Nephron (organoid): ENCODE measurements around the gene FAM47C.
"Not testable (repeated sequence)": the region's sequence is repeated elsewhere in the genome, so short reads cannot be mapped to it uniquely, and the experiment has no call there.

Experiments
- H3K27ac Mint-ChIP-seq, 3 experiments: 2 replicates each; pipeline ENCODE4 v1.8.0; 2020; ENCODE audit warnings: mixed read lengths in 3 of 3, mild to moderate bottlenecking in 2 of 3, moderate library complexity in 1 of 3
- H3K27me3 Mint-ChIP-seq: 2 replicates; pipeline ENCODE4 v1.8.0; 2021; ENCODE audit warnings: low read depth, mild to moderate bottlenecking, moderate library complexity, mixed read lengths
- H3K36me3 Mint-ChIP-seq: 2 replicates; pipeline ENCODE4 v1.8.0; 2020; ENCODE audit warnings: low read depth, mixed read lengths
- H3K4me1 Mint-ChIP-seq: 2 replicates; pipeline ENCODE4 v1.8.0; 2020; ENCODE audit warnings: mixed read lengths
- H3K4me3 Mint-ChIP-seq, 3 experiments: 2 replicates each; pipeline ENCODE4 v1.8.0; 2020; ENCODE audit warnings: mild to moderate bottlenecking in 3 of 3, mixed read lengths in 3 of 3, moderate library complexity in 2 of 3
- H3K9me3 Mint-ChIP-seq: 2 replicates; pipeline ENCODE4 v1.8.0; 2020; ENCODE audit warnings: mixed read lengths
- TF ChIP-seq, protein P1 (sequence below), 3 experiments: fragments of 200-600 bp; sonication (generic); IDR thresholded peaks; one replicate each; pipeline ENCODE4 v1.5.0; 2021; ENCODE audit warnings: antibody characterized with exemption in 3 of 3; ENCODE audit not compliant: unreplicated experiment in 3 of 3

FAM47C gene

DNA sequence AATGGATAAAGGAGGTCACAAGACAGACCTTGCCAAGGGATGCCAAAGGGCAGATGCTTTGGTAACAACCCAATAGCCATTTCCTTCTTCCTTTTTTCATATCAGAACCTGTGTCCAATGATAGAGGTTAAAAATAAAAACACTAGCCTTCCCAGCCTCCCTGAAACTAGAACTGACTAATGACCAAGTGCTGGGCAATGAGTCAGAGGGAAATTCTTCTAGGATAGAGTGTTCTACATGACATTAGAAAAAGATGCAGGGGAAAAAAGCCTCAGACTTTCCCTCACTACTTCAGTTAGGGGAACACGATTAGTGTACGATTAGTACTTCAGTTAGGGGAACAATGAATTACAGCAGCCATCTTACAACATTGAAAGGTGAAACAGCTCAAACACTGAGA is 29.3 kb upstream of the FAM47C start:
- Mint-ChIP-seq H3K4me3 (no peak overlapping the region), H3K9me3 (peaks cover 7% of the 10 kb centered on the region), H3K27me3 (peaks cover 11% of the 10 kb centered on the region), H3K4me1 (no peaks in the 10 kb centered on the region), H3K27ac (no peak overlapping the region), H3K36me3 (no peaks in the 10 kb centered on the region)
- TF ChIP-seq, protein P1, sequence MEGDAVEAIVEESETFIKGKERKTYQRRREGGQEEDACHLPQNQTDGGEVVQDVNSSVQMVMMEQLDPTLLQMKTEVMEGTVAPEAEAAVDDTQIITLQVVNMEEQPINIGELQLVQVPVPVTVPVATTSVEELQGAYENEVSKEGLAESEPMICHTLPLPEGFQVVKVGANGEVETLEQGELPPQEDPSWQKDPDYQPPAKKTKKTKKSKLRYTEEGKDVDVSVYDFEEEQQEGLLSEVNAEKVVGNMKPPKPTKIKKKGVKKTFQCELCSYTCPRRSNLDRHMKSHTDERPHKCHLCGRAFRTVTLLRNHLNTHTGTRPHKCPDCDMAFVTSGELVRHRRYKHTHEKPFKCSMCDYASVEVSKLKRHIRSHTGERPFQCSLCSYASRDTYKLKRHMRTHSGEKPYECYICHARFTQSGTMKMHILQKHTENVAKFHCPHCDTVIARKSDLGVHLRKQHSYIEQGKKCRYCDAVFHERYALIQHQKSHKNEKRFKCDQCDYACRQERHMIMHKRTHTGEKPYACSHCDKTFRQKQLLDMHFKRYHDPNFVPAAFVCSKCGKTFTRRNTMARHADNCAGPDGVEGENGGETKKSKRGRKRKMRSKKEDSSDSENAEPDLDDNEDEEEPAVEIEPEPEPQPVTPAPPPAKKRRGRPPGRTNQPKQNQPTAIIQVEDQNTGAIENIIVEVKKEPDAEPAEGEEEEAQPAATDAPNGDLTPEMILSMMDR (IDR thresholded peaks at IDR 0.05; ENCODE audit: unreplicated experiment in 3 of 3), result no peak

DNA sequence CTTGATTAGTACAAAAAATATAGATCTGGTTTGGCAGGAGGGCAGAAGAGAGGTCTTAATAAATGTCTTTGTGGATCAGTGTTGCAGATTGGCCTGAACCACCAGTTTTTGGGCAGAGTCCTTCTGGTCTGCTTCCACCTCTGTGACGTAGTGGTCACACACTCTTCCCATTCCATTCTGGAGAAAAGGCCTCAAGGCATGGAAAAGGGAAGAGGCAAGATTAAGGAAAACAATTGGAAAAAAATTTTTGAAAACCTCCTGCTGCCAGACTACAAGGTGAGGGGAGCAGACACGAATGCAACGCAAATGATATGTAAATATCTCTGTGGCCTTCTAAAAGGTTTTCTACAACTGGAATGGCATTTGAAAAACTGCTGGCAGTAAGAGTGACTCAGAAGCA is 24.3 kb upstream of the FAM47C start:
- TF ChIP-seq, protein P1 (IDR thresholded peaks at IDR 0.05; ENCODE audit: unreplicated experiment in 3 of 3), result no peak
- Mint-ChIP-seq H3K9me3 (peaks cover 13% of the 10 kb centered on the region), H3K36me3 (no peaks in the 10 kb centered on the region), H3K4me1 (peaks cover 5% of the 10 kb centered on the region), H3K4me3 (no peak overlapping the region), H3K27ac (no peak overlapping the region), H3K27me3 (peaks cover 32% of the 10 kb centered on the region)

DNA sequence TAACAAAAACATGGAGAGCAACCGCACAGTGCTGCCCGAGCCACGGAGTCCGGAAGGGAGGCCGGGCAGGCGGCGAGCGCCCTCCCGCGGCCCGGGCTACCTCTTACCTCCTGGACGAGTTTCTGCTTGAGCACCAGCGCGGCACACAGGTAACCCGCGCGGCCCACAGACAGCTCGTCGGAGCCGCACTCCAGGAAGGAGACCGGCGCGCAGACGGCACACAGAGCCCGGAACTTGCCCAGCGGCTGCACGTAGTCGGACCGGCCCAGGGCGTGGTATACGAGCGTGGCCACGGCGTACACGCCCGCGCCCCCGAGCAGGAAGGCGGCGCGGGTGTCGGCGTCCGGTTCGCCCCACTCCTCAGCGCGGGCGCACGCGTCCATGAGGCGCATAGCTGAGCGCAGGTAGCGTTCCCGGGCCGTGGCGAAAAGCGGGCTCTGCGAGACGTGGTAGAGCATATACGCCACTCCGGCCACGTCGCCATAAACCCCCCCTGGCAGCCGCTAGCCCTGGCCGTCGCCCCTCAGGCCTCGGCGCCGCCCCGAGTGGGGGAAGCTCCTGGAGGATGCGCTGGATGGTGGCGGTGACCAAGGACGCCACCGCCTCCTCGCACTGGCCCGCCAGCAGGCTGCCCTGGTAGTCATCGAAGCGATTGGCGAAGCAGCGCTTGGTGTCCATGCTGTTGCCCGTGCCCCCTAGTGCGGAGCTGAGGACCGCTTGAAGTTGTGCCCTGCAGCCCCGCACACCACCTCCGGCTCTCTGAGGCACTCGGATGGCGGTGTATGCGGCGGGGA is 22.6 kb upstream of the FAM47C start:
- H3K4me3 Mint-ChIP-seq, result peak overlapping the region; percentile 74 to 86 (median 85)
- not testable (repeated sequence) for H3K36me3 Mint-ChIP-seq, H3K27ac Mint-ChIP-seq, H3K4me1 Mint-ChIP-seq
- peaks cover 16% of the 10 kb centered on the region for H3K9me3 Mint-ChIP-seq
- H3K27me3 Mint-ChIP-seq, result peaks cover 42% of the 10 kb centered on the region

DNA sequence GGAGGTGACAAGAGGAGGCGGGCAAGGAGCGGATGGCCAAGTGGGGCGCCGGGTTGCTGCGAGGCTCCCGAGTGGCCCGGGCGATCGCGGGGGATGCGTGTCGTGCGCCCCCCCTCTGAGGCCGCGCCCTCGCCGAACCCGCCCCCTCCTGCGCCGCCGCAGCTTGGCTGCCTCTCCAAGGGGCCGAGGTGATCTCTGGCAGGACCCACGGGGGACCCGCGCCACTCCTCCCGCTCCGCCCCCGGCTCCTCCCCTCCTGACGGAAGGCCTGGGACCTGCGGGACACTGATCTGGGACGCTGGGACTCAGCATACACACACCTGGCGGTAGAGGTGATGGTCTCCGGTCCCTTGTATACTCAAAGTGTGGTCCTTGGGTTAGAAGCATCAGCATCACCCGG is 21.9 kb upstream of the FAM47C start:
- Mint-ChIP-seq H3K9me3 (peaks cover 16% of the 10 kb centered on the region), H3K4me1 (peaks cover 5% of the 10 kb centered on the region), H3K27ac (no peak overlapping the region), H3K4me3 (peak overlapping the region; percentile 37 to 71 (median 57)), H3K36me3 (no peaks in the 10 kb centered on the region), H3K27me3 (peaks cover 42% of the 10 kb centered on the region)
- TF ChIP-seq, protein P1 (IDR thresholded peaks at IDR 0.05; ENCODE audit: unreplicated experiment in 3 of 3), result no peak

DNA sequence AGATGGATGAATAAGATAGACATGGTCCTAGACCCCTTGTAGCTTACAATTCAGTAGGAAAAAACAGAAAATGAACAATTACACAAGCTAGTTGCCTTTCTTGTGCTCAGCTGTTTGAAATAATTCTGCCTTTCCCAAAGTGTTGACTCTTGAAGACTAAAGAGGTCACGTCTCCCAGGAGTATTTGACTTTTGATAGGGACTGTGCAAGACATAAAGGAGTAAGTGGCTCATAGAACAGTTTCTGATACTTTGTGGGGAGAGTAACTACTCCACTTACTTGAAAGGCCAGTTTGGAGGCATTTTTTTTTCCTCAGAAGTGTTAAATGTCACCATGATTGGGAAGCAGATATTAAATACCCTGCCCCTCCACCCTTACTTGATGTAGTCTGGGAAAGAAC is 21.0 kb upstream of the FAM47C start:
- H3K9me3 Mint-ChIP-seq, result peaks cover 16% of the 10 kb centered on the region
- peaks cover 42% of the 10 kb centered on the region for H3K27me3 Mint-ChIP-seq
- not testable (repeated sequence) for H3K36me3 Mint-ChIP-seq, H3K4me1 Mint-ChIP-seq, H3K27ac Mint-ChIP-seq
- H3K4me3 Mint-ChIP-seq, result peak overlapping the region in 1 of 3 experiments; percentile 42

DNA sequence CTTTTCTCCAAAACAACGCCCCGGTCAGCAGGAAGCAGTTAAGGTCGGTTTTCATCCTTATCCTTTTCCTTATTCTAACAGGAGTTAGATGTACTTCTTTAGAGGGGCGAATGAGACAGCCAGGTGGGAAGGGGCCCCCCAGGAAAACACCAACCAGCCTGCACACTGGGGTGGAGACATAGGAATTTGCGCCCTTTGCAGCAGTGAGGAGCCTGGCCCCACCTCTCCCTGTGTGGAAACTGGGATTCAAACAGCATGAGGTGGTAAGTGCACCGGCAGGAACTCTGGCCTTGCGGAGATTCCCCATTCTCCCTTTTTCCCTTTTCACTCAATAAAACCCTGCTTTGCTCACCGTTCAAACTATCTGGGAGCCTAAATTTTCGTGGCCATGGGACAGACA is 8.0 kb upstream of the FAM47C start:
- H3K4me1 Mint-ChIP-seq, result no peaks in the 10 kb centered on the region
- H3K27ac Mint-ChIP-seq, result no peak overlapping the region
- H3K4me3 Mint-ChIP-seq, result no peak overlapping the region
- TF ChIP-seq, protein P1 (IDR thresholded peaks at IDR 0.05; ENCODE audit: unreplicated experiment in 3 of 3), result no peak
- no peaks in the 10 kb centered on the region for H3K27me3 Mint-ChIP-seq
- H3K36me3 Mint-ChIP-seq, result no peaks in the 10 kb centered on the region
- no peaks in the 10 kb centered on the region for H3K9me3 Mint-ChIP-seq

DNA sequence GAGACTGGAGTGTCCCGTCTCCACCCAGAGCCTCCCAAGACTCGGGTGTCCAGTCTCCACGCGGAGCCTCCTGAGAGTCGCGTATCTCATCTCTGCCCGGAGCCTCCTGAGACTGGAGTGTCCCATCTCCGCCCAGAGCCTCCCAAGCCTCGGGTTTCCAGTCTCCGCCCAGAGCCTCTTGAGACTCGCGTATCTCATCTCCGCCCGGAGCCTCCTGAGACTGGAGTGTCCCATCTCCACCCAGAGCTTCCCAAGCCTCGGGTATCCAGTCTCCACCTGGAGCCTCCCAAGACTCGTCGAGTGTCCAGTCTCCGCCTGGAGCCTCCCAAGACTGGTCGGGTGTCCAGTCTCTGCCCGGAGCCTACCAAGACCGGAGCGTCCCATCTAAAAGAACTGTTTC is 2.3 kb downstream of the FAM47C start:
- Mint-ChIP-seq H3K27me3 (peaks cover 5% of the 10 kb centered on the region), H3K36me3 (no peaks in the 10 kb centered on the region), H3K27ac (no peak overlapping the region), H3K4me1 (no peaks in the 10 kb centered on the region), H3K4me3 (no peak overlapping the region), H3K9me3 (peaks cover 19% of the 10 kb centered on the region)
- TF ChIP-seq, protein P1 (IDR thresholded peaks at IDR 0.05; ENCODE audit: unreplicated experiment in 3 of 3), result no peak

DNA sequence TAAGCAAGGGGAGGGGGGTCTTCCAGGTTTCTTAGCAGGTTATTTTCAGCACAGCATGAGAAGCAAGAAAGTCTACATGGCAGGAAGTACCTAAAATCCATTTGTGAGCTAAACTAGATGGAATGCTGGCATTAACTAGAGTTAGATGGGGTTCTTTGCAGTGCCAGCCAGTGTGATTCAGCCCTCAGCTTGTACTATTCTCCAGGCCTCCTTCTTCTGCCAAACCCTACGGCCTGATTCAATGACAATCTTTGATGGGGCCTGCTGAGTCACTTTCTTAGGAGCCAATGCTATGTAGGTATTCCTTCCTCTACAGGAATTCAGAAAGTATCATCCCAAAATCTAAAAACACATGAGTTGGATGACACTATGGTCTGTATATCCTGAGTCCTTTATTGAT is 26.1 kb downstream of the FAM47C start:
- H3K27me3 Mint-ChIP-seq, H3K27ac Mint-ChIP-seq, H3K36me3 Mint-ChIP-seq, H3K4me3 Mint-ChIP-seq, H3K4me1 Mint-ChIP-seq: not testable (repeated sequence)
- H3K9me3 Mint-ChIP-seq, result peaks cover 13% of the 10 kb centered on the region

DNA sequence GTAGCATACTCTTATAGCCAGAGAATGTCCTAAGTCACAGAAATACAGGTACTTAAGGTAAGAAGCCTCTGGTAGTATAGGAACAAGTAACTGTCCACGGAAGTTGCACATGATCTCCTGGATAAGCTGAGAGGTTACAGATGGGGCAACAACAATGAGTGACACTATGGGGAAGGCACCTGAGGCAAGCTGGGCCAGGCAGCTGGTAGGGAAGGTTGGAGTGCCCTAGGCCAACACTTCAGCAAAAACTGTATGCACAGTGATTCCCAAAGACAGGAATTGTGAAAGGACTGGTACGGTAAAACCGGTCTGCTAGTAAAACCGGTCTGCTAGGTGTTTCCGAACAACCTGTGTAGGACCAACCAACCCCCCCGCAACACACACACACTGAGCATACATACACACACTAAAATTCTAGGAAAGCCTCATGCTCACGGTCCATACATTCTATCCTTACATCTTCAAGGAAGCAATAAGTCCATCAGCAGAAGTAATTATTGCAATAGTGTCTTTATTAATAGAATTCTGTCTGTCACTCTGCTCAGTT is 28.6 kb downstream of the FAM47C start:
- H3K27ac Mint-ChIP-seq, H3K4me3 Mint-ChIP-seq, H3K27me3 Mint-ChIP-seq, H3K9me3 Mint-ChIP-seq, H3K36me3 Mint-ChIP-seq, H3K4me1 Mint-ChIP-seq: not testable (repeated sequence)

DNA sequence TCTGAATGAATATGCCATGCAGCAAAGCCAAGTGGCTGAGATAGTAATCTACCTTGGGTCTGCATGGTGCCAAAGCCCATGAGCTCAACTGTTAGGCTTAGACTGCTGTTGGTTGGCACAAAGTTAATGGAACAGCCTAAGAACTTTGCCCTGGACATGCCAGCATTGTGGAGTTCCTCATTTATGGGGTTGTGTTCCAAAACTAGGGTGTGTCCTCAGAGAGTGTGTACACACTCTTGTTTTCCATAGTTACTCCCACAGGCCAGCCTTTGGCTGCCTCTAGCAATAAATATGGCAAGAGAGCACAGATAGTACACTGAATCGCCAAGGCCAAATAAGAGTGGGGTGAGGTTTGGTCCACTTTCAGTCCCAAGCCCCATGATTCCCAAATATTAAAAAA is 30.6 kb downstream of the FAM47C start:
- H3K27ac Mint-ChIP-seq, H3K4me3 Mint-ChIP-seq, H3K4me1 Mint-ChIP-seq, H3K36me3 Mint-ChIP-seq, H3K27me3 Mint-ChIP-seq, H3K9me3 Mint-ChIP-seq: not testable (repeated sequence)
